Fibroblast of lung (primary cell): ENCODE measurements around the gene PCSK5.

Source experiments
- EZH2 ChIP-seq: IDR thresholded peaks from 2 replicates; pipeline ENCODE4 v1.5.1; 2012; ENCODE audit warnings: low read length, control low read depth, mild to moderate bottlenecking; ENCODE audit errors: missing control alignments
- TF ChIP-seq, protein P1 (sequence below), 2 donors: IDR thresholded peaks in 1 of 2; conservative IDR thresholded peaks in 1 of 2; 1 replicate in 1 of 2; 2 replicates in 1 of 2; pipeline ENCODE4 v1.5.1; 2011 to 2012; ENCODE audit warnings: low read length in 2 of 2, control low read depth in 1 of 2, inconsistent platforms in 1 of 2, low read depth in 1 of 2, mild to moderate bottlenecking in 1 of 2

DNA sequence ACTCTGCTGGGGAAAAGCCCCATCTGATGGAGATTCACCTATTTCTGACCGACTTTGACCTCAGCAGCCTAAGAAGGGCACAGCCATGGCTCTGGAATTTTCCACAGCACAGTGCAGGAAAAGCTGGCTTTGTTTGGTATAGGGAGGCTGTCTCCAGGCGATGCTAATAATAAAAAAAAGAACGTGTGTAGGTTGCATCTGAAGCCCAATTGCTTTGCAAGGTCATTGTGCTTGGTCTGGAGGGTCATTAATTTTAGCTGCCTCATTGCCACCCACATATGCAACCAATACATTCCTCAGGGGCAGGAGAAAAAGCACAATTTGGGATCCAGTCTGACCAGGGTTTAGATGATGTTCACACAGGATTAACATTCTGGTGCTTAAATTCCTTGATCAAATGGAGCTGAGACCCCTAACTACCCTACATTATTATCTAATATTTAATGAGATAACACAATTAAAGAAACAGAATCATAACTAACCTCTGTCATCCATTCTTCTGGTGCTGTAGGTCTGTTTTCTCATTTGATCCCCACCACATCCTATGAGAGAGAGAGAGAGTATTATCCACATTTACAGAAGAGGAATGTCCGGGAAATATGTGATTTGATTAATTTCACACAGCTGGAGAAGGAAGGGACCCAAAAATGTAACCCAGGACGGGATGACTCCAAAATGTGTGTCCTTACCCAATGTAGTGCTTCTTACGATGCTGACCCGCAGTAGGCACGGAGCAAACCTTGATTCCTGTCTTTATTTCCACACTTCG, 327.8 kb downstream of the PCSK5 start:
- no peak for TF ChIP-seq EZH2
- TF ChIP-seq, protein P1, sequence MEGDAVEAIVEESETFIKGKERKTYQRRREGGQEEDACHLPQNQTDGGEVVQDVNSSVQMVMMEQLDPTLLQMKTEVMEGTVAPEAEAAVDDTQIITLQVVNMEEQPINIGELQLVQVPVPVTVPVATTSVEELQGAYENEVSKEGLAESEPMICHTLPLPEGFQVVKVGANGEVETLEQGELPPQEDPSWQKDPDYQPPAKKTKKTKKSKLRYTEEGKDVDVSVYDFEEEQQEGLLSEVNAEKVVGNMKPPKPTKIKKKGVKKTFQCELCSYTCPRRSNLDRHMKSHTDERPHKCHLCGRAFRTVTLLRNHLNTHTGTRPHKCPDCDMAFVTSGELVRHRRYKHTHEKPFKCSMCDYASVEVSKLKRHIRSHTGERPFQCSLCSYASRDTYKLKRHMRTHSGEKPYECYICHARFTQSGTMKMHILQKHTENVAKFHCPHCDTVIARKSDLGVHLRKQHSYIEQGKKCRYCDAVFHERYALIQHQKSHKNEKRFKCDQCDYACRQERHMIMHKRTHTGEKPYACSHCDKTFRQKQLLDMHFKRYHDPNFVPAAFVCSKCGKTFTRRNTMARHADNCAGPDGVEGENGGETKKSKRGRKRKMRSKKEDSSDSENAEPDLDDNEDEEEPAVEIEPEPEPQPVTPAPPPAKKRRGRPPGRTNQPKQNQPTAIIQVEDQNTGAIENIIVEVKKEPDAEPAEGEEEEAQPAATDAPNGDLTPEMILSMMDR (conservative IDR thresholded peaks at IDR 0.05 in 1 of 2, IDR thresholded peaks at IDR 0.05 in 1 of 2; ENCODE audit: low read depth in 1 of 2, low read length in 2 of 2): no peak
